ENCODE measurements around the gene RMND1. TPM values are rescaled to one million over a fixed set of nuclear protein-coding genes. Genes with fewer than 3 reads are reported as not detected.

Gene RMND1
- total and polyA plus RNA-seq, 9 of the 15 experiments (the other 6 are each of a cell fraction or from before 2014, with no cell fraction given) = 26.9 to 47.8 (median 36.2) TPM

DNA sequence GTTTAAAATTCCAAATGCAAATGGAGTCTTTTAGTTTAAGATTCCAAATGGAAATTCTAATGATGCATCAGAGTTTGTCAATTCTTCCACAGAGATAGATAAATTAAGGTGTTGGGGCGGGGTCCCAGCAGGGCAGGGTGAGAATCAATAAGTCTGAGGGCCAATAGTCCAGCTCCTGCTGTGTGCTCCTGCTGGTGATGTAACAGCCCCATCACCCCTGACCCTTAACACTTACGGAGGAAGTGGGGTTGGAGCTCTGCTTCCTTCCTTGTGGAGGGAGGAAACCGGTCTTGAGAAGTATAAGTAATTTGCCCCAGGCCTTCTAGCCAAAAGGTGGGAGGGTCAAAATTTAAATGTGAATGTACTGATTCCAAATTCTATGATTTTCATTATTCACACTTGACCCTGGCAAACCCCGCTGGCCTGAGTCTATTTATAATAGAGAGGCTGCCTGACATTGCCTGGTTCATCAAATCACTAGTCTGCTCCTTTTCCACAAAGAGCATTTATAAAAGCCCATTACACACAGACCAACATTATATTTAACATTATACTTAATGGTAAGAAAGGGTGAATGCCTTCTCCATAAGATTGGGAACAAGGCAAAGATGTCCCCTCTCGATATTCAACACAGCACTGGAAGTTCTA lies 77.8 kb downstream of the RMND1 start (continued):
- TF ChIP-seq KDM1A (IDR thresholded peaks at IDR 0.05) (no peak), SNRNP70 (optimal IDR thresholded peaks at IDR 0.05; ENCODE audit: low read depth, low read length) (no peak), SMARCA4 (IDR thresholded peaks at IDR 0.05) (no peak), MYC (IDR thresholded peaks at IDR 0.05; ENCODE audit: low read depth, low read length) (peak; percentile 35; the same call in 1 of the 2 replicates), MYC (CRISPR knock-in tag; IDR thresholded peaks at IDR 0.05; ENCODE audit: borderline replicate concordance, low read depth) (no peak), ZNF121 (CRISPR knock-in tag; conservative IDR thresholded peaks at IDR 0.05) (no peak), DMBX1 (CRISPR knock-in tag; IDR thresholded peaks at IDR 0.05; ENCODE audit: borderline replicate concordance) (0 out of 2 replicates have a peak, but pooled peaks have one; percentile 42), U2AF1 (optimal IDR thresholded peaks at IDR 0.05; ENCODE audit: low read depth, low read length) (no peak), ZBTB8A (IDR thresholded peaks at IDR 0.05; ENCODE audit: partially characterized antibody) (no peak), XRCC3 (IDR thresholded peaks at IDR 0.05) (no peak), ETV1 (tag; conservative IDR thresholded peaks at IDR 0.05; ENCODE audit: low read depth) (peak; percentile 33; the same call in 1 of the 2 replicates), FIP1L1 (IDR thresholded peaks at IDR 0.05; ENCODE audit: low read depth, low read length, poor library complexity, severe bottlenecking) (no peak), ZNF212 (CRISPR knock-in tag; IDR thresholded peaks at IDR 0.05) (no peak), SP1 (CRISPR knock-in tag; IDR thresholded peaks at IDR 0.05) (no peak), SRF (CRISPR knock-in tag; IDR thresholded peaks at IDR 0.05) (peak in 1 of 2 experiments; percentile 48; a peak in 1 of 4 replicates), BACH1 (tag; IDR thresholded peaks at IDR 0.05) (no peak), POLR2AphosphoS5 (IDR thresholded peaks at IDR 0.05; ENCODE audit: control insufficient read depth, insufficient read depth, low read depth, low read length) (no peak), MAZ (CRISPR knock-in tag; conservative IDR thresholded peaks at IDR 0.05 in 1 of 2, IDR thresholded peaks at IDR 0.05 in 1 of 2) (0 out of 4 replicates have a peak, but pooled peaks have one; percentile 19 to 34), NCOR1 (IDR thresholded peaks at IDR 0.05) (no peak), ELF4 (CRISPR knock-in tag; IDR thresholded peaks at IDR 0.05) (no peak)
- TF ChIP-seq, protein P1, sequence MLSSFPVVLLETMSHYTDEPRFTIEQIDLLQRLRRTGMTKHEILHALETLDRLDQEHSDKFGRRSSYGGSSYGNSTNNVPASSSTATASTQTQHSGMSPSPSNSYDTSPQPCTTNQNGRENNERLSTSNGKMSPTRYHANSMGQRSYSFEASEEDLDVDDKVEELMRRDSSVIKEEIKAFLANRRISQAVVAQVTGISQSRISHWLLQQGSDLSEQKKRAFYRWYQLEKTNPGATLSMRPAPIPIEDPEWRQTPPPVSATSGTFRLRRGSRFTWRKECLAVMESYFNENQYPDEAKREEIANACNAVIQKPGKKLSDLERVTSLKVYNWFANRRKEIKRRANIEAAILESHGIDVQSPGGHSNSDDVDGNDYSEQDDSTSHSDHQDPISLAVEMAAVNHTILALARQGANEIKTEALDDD (IDR thresholded peaks at IDR 0.05) = no peak
- TF ChIP-seq, protein P2, sequence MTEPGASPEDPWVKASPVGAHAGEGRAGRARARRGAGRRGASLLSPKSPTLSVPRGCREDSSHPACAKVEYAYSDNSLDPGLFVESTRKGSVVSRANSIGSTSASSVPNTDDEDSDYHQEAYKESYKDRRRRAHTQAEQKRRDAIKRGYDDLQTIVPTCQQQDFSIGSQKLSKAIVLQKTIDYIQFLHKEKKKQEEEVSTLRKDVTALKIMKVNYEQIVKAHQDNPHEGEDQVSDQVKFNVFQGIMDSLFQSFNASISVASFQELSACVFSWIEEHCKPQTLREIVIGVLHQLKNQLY (CRISPR knock-in tag; conservative IDR thresholded peaks at IDR 0.05) = no peak
- TF ChIP-seq, protein P3, sequence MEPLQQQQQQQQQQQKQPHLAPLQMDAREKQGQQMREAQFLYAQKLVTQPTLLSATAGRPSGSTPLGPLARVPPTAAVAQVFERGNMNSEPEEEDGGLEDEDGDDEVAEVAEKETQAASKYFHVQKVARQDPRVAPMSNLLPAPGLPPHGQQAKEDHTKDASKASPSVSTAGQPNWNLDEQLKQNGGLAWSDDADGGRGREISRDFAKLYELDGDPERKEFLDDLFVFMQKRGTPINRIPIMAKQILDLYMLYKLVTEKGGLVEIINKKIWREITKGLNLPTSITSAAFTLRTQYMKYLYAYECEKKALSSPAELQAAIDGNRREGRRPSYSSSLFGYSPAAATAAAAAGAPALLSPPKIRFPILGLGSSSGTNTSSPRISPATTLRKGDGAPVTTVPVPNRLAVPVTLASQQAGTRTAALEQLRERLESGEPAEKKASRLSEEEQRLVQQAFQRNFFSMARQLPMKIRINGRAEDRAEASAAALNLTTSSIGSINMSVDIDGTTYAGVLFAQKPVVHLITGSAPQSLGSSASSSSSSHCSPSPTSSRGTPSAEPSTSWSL (CRISPR knock-in tag; IDR thresholded peaks at IDR 0.05; ENCODE audit: borderline replicate concordance) = no peak
- TF ChIP-seq, protein P4, sequence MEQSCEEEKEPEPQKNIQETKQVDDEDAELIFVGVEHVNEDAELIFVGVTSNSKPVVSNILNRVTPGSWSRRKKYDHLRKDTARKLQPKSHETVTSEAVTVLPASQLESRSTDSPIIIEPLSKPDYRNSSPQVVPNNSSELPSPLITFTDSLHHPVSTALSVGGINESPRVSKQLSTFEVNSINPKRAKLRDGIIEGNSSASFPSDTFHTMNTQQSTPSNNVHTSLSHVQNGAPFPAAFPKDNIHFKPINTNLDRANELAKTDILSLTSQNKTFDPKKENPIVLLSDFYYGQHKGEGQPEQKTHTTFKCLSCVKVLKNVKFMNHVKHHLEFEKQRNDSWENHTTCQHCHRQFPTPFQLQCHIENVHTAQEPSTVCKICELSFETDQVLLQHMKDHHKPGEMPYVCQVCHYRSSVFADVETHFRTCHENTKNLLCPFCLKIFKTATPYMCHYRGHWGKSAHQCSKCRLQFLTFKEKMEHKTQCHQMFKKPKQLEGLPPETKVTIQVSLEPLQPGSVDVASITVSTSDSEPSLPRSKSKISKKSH (CRISPR knock-in tag; IDR thresholded peaks at IDR 0.05) = no peak

Data from K562 (cell line).